IPS DF 6.9 (cell line): ENCODE results near the gene PLD6.

ENCODE experiments used
- DNase-seq: peaks from one replicate; pipeline ENCODE4 v3.0.0-alpha.2; 2013; ENCODE audit warnings: low read depth, low spot score
- H3K27ac ChIP-seq: one replicate; pipeline ENCODE4 v1.5.1; 2013; ENCODE audit warnings: low read length, control low read depth
- H3K27me3 ChIP-seq: 2 replicates; pipeline ENCODE4 v1.6.1; 2013; ENCODE audit warnings: mild to moderate bottlenecking, low read length; ENCODE audit not compliant: control insufficient read depth, insufficient read depth
- H3K36me3 ChIP-seq: 2 replicates; pipeline ENCODE4 v1.6.1; 2013; ENCODE audit warnings: low read length; ENCODE audit not compliant: control insufficient read depth, insufficient read depth
- H3K4me1 ChIP-seq: 2 replicates; pipeline ENCODE4 v1.6.1; 2013; ENCODE audit warnings: low read length; ENCODE audit not compliant: control insufficient read depth, insufficient read depth
- H3K4me3 ChIP-seq: 2 replicates; pipeline ENCODE4 v1.5.1; 2013; ENCODE audit warnings: mild to moderate bottlenecking, low read length
- H3K9me3 ChIP-seq: 2 replicates; pipeline ENCODE4 v1.6.1; 2013; ENCODE audit warnings: low read length, inconsistent platforms; ENCODE audit not compliant: control insufficient read depth, insufficient read depth
- WGBS: extraction: QIAGEN DNeasy Blood & Tissue Kit; methylation state at CpG from one replicate; pipeline ENCODE4 v1.1.7; 2013; ENCODE audit warnings: mixed read lengths, missing lambda C conversion rate; ENCODE audit not compliant: insufficient read length, insufficient coverage; 5-methylcytosine and 5-hydroxymethylcytosine counted together

PLD6 gene

GRCh38 chr17:17157041-17157440, 49.1 kb downstream of the PLD6 start:
- WGBS, result no CpG with 5 or more reads among the region's 6 CpGs
- no peak overlapping the region for H3K27ac ChIP-seq
- peaks cover 24% of the 10 kb centered on the region for H3K36me3 ChIP-seq
- H3K4me3 ChIP-seq, result no peak overlapping the region
- H3K27me3 ChIP-seq, result no peaks in the 10 kb centered on the region
- H3K4me1 ChIP-seq, result no peaks in the 10 kb centered on the region
- no peaks in the 10 kb centered on the region for H3K9me3 ChIP-seq
- DNase-seq, result no peak

- Histone ChIP-seq H3K4me1 (no peaks in the 10 kb centered on the region), H3K4me3 (no peak overlapping the region), H3K36me3 (peaks cover 18% of the 10 kb centered on the region), H3K27ac (no peak overlapping the region), H3K27me3 (no peaks in the 10 kb centered on the region), H3K9me3 (no peaks in the 10 kb centered on the region)
- no peak for DNase-seq
- no CpG with 5 or more reads among the region's 10 CpGs for WGBS
Measured at GRCh38 chr17:17156511-17156910, 49.6 kb downstream of the PLD6 start.

GRCh38 chr17:17156107-17156506, 50.0 kb downstream of the PLD6 start:
- H3K4me1 ChIP-seq, result no peaks in the 10 kb centered on the region
- no peak overlapping the region for H3K27ac ChIP-seq
- H3K36me3 ChIP-seq, result peaks cover 18% of the 10 kb centered on the region
- DNase-seq, result no peak
- H3K4me3 ChIP-seq, result no peak overlapping the region
- no peaks in the 10 kb centered on the region for H3K9me3 ChIP-seq
- no peaks in the 10 kb centered on the region for H3K27me3 ChIP-seq
- WGBS, result no CpG with 5 or more reads among the region's 4 CpGs

DNA sequence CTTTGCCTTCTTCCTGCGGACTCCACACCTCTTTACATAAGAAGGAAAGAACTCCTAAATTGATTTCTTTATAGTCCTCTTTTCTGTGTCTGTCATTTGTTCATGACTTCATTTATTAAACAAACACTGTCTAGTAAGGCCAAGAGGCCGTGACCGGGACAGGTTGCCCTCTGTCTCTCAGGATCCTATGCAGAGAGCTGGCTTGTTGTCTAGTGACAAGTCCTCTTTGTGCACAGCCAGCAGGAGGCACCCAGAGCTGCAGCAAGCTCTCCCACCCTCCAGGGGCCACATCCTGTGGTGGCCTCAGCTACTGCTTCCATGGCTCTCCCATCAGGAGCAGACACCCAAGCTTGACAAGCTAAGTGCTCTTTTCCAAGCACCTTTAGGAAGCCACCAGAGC, 50.6 kb downstream of the PLD6 start:
- no peak for DNase-seq
- no peak overlapping the region for H3K4me3 ChIP-seq
- peaks cover 18% of the 10 kb centered on the region for H3K36me3 ChIP-seq
- H3K4me1 ChIP-seq, result no peaks in the 10 kb centered on the region
- H3K27ac ChIP-seq, result no peak overlapping the region
- H3K9me3 ChIP-seq, result no peaks in the 10 kb centered on the region
- no peaks in the 10 kb centered on the region for H3K27me3 ChIP-seq
- no CpG with 5 or more reads among the region's 3 CpGs for WGBS

GRCh38 chr17:17154981-17155380, 51.2 kb downstream of the PLD6 start:
- no peak for DNase-seq
- H3K27me3 ChIP-seq, result no peaks in the 10 kb centered on the region
- no CpG with 5 or more reads among the region's 8 CpGs for WGBS
- no peak overlapping the region for H3K4me3 ChIP-seq
- H3K27ac ChIP-seq, result no peak overlapping the region
- peaks cover 18% of the 10 kb centered on the region for H3K36me3 ChIP-seq
- H3K9me3 ChIP-seq, result no peaks in the 10 kb centered on the region
- H3K4me1 ChIP-seq, result no peaks in the 10 kb centered on the region

- H3K27me3 ChIP-seq, result no peaks in the 10 kb centered on the region
- H3K36me3 ChIP-seq, result peaks cover 18% of the 10 kb centered on the region
- WGBS, result no CpG with 5 or more reads among the region's 5 CpGs
- H3K4me3 ChIP-seq, result no peak overlapping the region
- DNase-seq, result no peak
- no peaks in the 10 kb centered on the region for H3K4me1 ChIP-seq
- H3K27ac ChIP-seq, result no peak overlapping the region
- H3K9me3 ChIP-seq, result no peaks in the 10 kb centered on the region
Measured at GRCh38 chr17:17154556-17154955, 51.6 kb downstream of the PLD6 start.

GRCh38 chr17:17153709-17154108, 52.4 kb downstream of the PLD6 start:
- Histone ChIP-seq H3K27ac (no peak overlapping the region), H3K9me3 (no peaks in the 10 kb centered on the region), H3K4me3 (no peak overlapping the region), H3K36me3 (peaks cover 12% of the 10 kb centered on the region), H3K27me3 (no peaks in the 10 kb centered on the region), H3K4me1 (no peaks in the 10 kb centered on the region)
- no peak for DNase-seq
- no CpG with 5 or more reads among the region's 7 CpGs for WGBS

- Histone ChIP-seq H3K4me3 (no peak overlapping the region), H3K36me3 (peaks cover 10% of the 10 kb centered on the region; the same call in 1 of the 2 replicates), H3K9me3 (no peaks in the 10 kb centered on the region), H3K27me3 (no peaks in the 10 kb centered on the region), H3K4me1 (no peaks in the 10 kb centered on the region), H3K27ac (no peak overlapping the region)
- no peak for DNase-seq
- no CpG with 5 or more reads among the region's 9 CpGs for WGBS
Measured at GRCh38 chr17:17153071-17153470, 53.1 kb downstream of the PLD6 start.

DNA sequence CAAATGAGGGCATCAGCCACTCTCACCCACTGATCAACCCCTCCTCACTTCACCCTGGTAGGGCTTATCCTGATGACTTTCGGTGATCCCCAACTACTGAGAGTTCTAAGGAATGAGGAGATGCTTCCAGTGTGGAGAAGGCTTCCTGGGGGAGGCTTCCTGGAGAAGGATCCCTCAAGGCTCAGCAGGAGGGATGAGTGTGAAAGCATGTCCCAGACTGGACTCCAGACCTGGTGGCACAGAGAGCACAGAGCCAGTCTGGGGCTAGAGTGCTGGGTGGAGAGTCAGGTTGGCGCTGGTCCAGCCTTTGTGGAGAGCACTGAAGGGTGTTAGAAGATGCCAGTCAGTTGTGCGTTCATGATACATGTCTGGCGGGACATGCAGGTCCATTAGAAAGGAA, 53.7 kb downstream of the PLD6 start:
- Histone ChIP-seq H3K9me3 (no peaks in the 10 kb centered on the region), H3K36me3 (peaks cover 10% of the 10 kb centered on the region; the same call in 1 of the 2 replicates), H3K4me3 (no peak overlapping the region), H3K4me1 (no peaks in the 10 kb centered on the region), H3K27ac (no peak overlapping the region), H3K27me3 (no peaks in the 10 kb centered on the region)
- no peak for DNase-seq
- WGBS, result no CpG with 5 or more reads among the region's 4 CpGs

GRCh38 chr17:17151962-17152361, 54.2 kb downstream of the PLD6 start:
- WGBS, result no CpG with 5 or more reads among the region's 8 CpGs
- Histone ChIP-seq H3K27me3 (no peaks in the 10 kb centered on the region), H3K36me3 (0 out of 2 replicates have a peak, but pooled peaks cover 6% of the 10 kb centered on the region), H3K4me3 (no peak overlapping the region), H3K9me3 (no peaks in the 10 kb centered on the region), H3K4me1 (no peaks in the 10 kb centered on the region), H3K27ac (no peak overlapping the region)
- DNase-seq, result no peak

GRCh38 chr17:17151541-17151940, 54.6 kb downstream of the PLD6 start:
- no CpG with 5 or more reads among the region's 3 CpGs for WGBS
- no peak overlapping the region for H3K27ac ChIP-seq
- 0 out of 2 replicates have a peak, but pooled peaks cover 3% of the 10 kb centered on the region for H3K36me3 ChIP-seq
- H3K9me3 ChIP-seq, result no peaks in the 10 kb centered on the region
- no peaks in the 10 kb centered on the region for H3K4me1 ChIP-seq
- DNase-seq, result no peak
- no peaks in the 10 kb centered on the region for H3K27me3 ChIP-seq
- no peak overlapping the region for H3K4me3 ChIP-seq
